ENCODE results near the gene PLIN1. TPM values are rescaled to one million over a fixed set of nuclear protein-coding genes. Genes with fewer than 3 reads are reported as not detected.

Gene PLIN1
- total and polyA plus RNA-seq, 2 experiments from 2014 or later: 0.21 to 0.90 TPM

- H3K4me3 ChIP-seq: no peak overlapping the region
- H3K36me3 Mint-ChIP-seq (ENCODE audit: low read depth): peaks cover 98% of the 10 kb centered on the region
- no peak overlapping the region for H3K4me3 Mint-ChIP-seq
These were observed 48.9 kb downstream of the PLIN1 start for GRCh38 chr15:89630260-89630659.

GRCh38 chr15:89629829-89630228, 49.3 kb downstream of the PLIN1 start:
- Histone ChIP-seq H3K79me2 (replicated peaks; ENCODE audit: insufficient read depth) (0 out of 2 replicates have a peak, but pooled peaks cover 4% of the 10 kb centered on the region), H3K36me3 (ENCODE audit: insufficient read depth) (peaks cover 55% of the 10 kb centered on the region)
- no peaks in the 10 kb centered on the region for H3K4me1 Mint-ChIP-seq

More at GRCh38 chr15:89630260-89630659, 48.9 kb downstream of the PLIN1 start:
- no peak overlapping the region for H3K4me2 ChIP-seq
- H3K79me2 ChIP-seq (replicated peaks; ENCODE audit: insufficient read depth): 0 out of 2 replicates have a peak, but pooled peaks cover 4% of the 10 kb centered on the region
- peaks cover 3% of the 10 kb centered on the region; the same call in 1 of the 2 replicates for H3F3A ChIP-seq (replicated peaks; ENCODE audit: low read depth)
- DNase-seq (ENCODE audit: low spot score) (no peak), ATAC-seq (no peak)
- TF ChIP-seq POLR2AphosphoS5 (IDR thresholded peaks at IDR 0.05; ENCODE audit: low read depth) (peak; percentile 16), ZNF331 (CRISPR knock-in tag; IDR thresholded peaks at IDR 0.05; ENCODE audit: low read depth) (no peak)
- no peaks in the 10 kb centered on the region for H3K4me1 ChIP-seq (ENCODE audit: insufficient read depth)
- no peak overlapping the region for H2AFZ ChIP-seq
- peaks cover 9% of the 10 kb centered on the region for H4K20me1 ChIP-seq (replicated peaks; ENCODE audit: insufficient read depth)
- H3K27ac ChIP-seq (ENCODE audit: low read depth): no peak overlapping the region
- no peaks in the 10 kb centered on the region for H3K9me2 ChIP-seq (ENCODE audit: insufficient read depth)
- H3K36me3 ChIP-seq (ENCODE audit: insufficient read depth): peaks cover 54% of the 10 kb centered on the region
- Mint-ChIP-seq H3K4me1 (no peaks in the 10 kb centered on the region), H3K9me3 (peaks cover 49% of the 10 kb centered on the region), H3K27ac (no peak overlapping the region), H3K27me3 (ENCODE audit: insufficient read depth, low read depth, poor library complexity) (peaks cover 45% of the 10 kb centered on the region)
- H3K27me3 ChIP-seq (ENCODE audit: insufficient read depth): no peaks in the 10 kb centered on the region

GRCh38 chr15:89628806-89629715, 50.1 kb downstream of the PLIN1 start:
- Histone ChIP-seq H3K4me2 (no peak overlapping the region), H3K4me1 (ENCODE audit: insufficient read depth) (no peaks in the 10 kb centered on the region), H3K4me3 (no peak overlapping the region), H3K9me2 (ENCODE audit: insufficient read depth) (no peaks in the 10 kb centered on the region), H3K79me2 (replicated peaks; ENCODE audit: insufficient read depth) (0 out of 2 replicates have a peak, but pooled peaks cover 4% of the 10 kb centered on the region), H2AFZ (no peak overlapping the region), H3K27ac (ENCODE audit: low read depth) (no peak overlapping the region), H3K36me3 (ENCODE audit: insufficient read depth) (peaks cover 62% of the 10 kb centered on the region), H3F3A (replicated peaks; ENCODE audit: low read depth) (peaks cover 3% of the 10 kb centered on the region; the same call in 1 of the 2 replicates), H3K27me3 (ENCODE audit: insufficient read depth) (no peaks in the 10 kb centered on the region), H4K20me1 (replicated peaks; ENCODE audit: insufficient read depth) (peaks cover 15% of the 10 kb centered on the region)
- ATAC-seq (no peak), DNase-seq (ENCODE audit: low spot score) (peak; percentile 23)
- Mint-ChIP-seq H3K27ac (no peak overlapping the region), H3K36me3 (ENCODE audit: low read depth) (peaks cover 98% of the 10 kb centered on the region), H3K4me3 (no peak overlapping the region), H3K27me3 (ENCODE audit: insufficient read depth, low read depth, poor library complexity) (peaks cover 41% of the 10 kb centered on the region), H3K9me3 (peaks cover 37% of the 10 kb centered on the region), H3K4me1 (no peaks in the 10 kb centered on the region)
- TF ChIP-seq CTCF (conservative IDR thresholded peaks at IDR 0.05; ENCODE audit: low read depth in 2 of 2) (peak in 1 of 2 experiments; percentile 19; a peak in 1 of 4 replicates), ZNF114 (CRISPR knock-in tag; IDR thresholded peaks at IDR 0.05) (no peak), ETS1 (IDR thresholded peaks at IDR 0.05) (no peak)

More at GRCh38 chr15:89629829-89630228, 49.3 kb downstream of the PLIN1 start:
- H3K36me3 Mint-ChIP-seq (ENCODE audit: low read depth): peaks cover 98% of the 10 kb centered on the region
- Histone ChIP-seq H4K20me1 (replicated peaks; ENCODE audit: insufficient read depth) (peaks cover 9% of the 10 kb centered on the region), H2AFZ (no peak overlapping the region), H3K27me3 (ENCODE audit: insufficient read depth) (no peaks in the 10 kb centered on the region), H3K4me2 (no peak overlapping the region), H3K4me1 (ENCODE audit: insufficient read depth) (no peaks in the 10 kb centered on the region), H3F3A (replicated peaks; ENCODE audit: low read depth) (peaks cover 3% of the 10 kb centered on the region; the same call in 1 of the 2 replicates), H3K27ac (ENCODE audit: low read depth) (no peak overlapping the region), H3K9me2 (ENCODE audit: insufficient read depth) (no peaks in the 10 kb centered on the region), H3K4me3 (no peak overlapping the region)
- no peak overlapping the region for H3K4me3 Mint-ChIP-seq
- no peak overlapping the region for H3K27ac Mint-ChIP-seq
- TF ChIP-seq ZNF331 (CRISPR knock-in tag; IDR thresholded peaks at IDR 0.05; ENCODE audit: low read depth): no peak
- TF ChIP-seq EZH2phosphoT487 (IDR thresholded peaks at IDR 0.05; ENCODE audit: unreplicated experiment): no peak
- no peak for TF ChIP-seq ZNF114 (CRISPR knock-in tag; IDR thresholded peaks at IDR 0.05)
- TF ChIP-seq CREB1 (CRISPR knock-in tag; IDR thresholded peaks at IDR 0.05; ENCODE audit: low read depth): no peak
- TF ChIP-seq NANOG (IDR thresholded peaks at IDR 0.05; ENCODE audit: borderline replicate concordance): no peak
- DNase-seq (ENCODE audit: low spot score) (no peak), ATAC-seq (no peak)
- peaks cover 45% of the 10 kb centered on the region for H3K27me3 Mint-ChIP-seq (ENCODE audit: insufficient read depth, low read depth, poor library complexity)
- H3K9me3 Mint-ChIP-seq: peaks cover 44% of the 10 kb centered on the region

All from GM23338 (cell line).